ENCODE measurements around the gene UPK3B.
"Not testable (repeated sequence)": the region's sequence is repeated elsewhere in the genome, so short reads cannot be mapped to it uniquely, and the experiment has no call there.

- not testable (repeated sequence) for TF ChIP-seq E2F4 (CRISPR knock-in tag; IDR thresholded peaks at IDR 0.05; ENCODE audit: low read depth); CTCF (IDR thresholded peaks at IDR 0.05 in 2 of 3, conservative IDR thresholded peaks at IDR 0.05 in 1 of 3; ENCODE audit: insufficient read depth in 2 of 3, low read depth in 1 of 3, low read length in 3 of 3); TCF7 (IDR thresholded peaks at IDR 0.05; ENCODE audit: borderline replicate concordance); POLR2AphosphoS2 (IDR thresholded peaks at IDR 0.05; ENCODE audit: low read length); MGA (IDR thresholded peaks at IDR 0.05); PTTG1 (tag; IDR thresholded peaks at IDR 0.05; ENCODE audit: low read depth); ZNF639 (CRISPR knock-in tag; conservative IDR thresholded peaks at IDR 0.05 in 1 of 2, IDR thresholded peaks at IDR 0.05 in 1 of 2); SP1 (CRISPR knock-in tag; IDR thresholded peaks at IDR 0.05); FUS (optimal IDR thresholded peaks at IDR 0.05; ENCODE audit: low read depth, low read length); NFIC (IDR thresholded peaks at IDR 0.05); MAFK (IDR thresholded peaks at IDR 0.05; ENCODE audit: low read length)
Measured at GRCh38 chr7:76487969-76488368, 22.4 kb upstream of the UPK3B start.

Measured in K562 (cell line).